Naive thymus-derived CD8-positive, alpha-beta T cell (primary cell): ENCODE results near the gene FAM135A. TPM values are rescaled to one million over a fixed set of nuclear protein-coding genes. Genes with fewer than 3 reads are reported as not detected.
"Not testable (repeated sequence)": the region's sequence is repeated elsewhere in the genome, so short reads cannot be mapped to it uniquely, and the experiment has no call there.

Experiments used
- ATAC-seq, 2 donors: fragments of 150-1000 bp; cut with Tn5 transposase in 1 of 2; sonication (Bioruptor Pico), chemical (Tn5 transposase) in 1 of 2; 1 replicate in 1 of 2; 2 replicates in 1 of 2; pipeline ENCODE4 v1.10.0; 2021; ENCODE audit warnings: mild to moderate bottlenecking in 2 of 2, moderate library complexity in 2 of 2
- POLR2A ChIA-PET: fragments of 350-600 bp; sonication (Branson Sonifier 250); formaldehyde crosslinking; loops from one replicate; lab custom pipeline; 2021; ENCODE audit warnings: antibody characterized with exemption; lab: Charles Lee
- DNase-seq, 10 donors: peaks; one replicate each; pipeline versions ENCODE4 v3.0.0 to v3.0.0-alpha.2; 2020 to 2022
- H3K27ac Mint-ChIP-seq, 10 donors: one replicate each; pipeline ENCODE4 v1.8.0; 2020 to 2022; ENCODE audit warnings: mild to moderate bottlenecking in 10 of 10, mixed read lengths in 10 of 10, moderate library complexity in 4 of 10, inconsistent platforms in 1 of 10
- H3K27me3 Mint-ChIP-seq, 5 donors: one replicate each; pipeline ENCODE4 v1.8.0; 2021 to 2022; ENCODE audit warnings: mixed read lengths in 5 of 5
- H3K36me3 Mint-ChIP-seq, 3 donors: one replicate each; pipeline ENCODE4 v1.8.0; 2020 to 2022; ENCODE audit warnings: mixed read lengths in 3 of 3, mild to moderate bottlenecking in 2 of 3, inconsistent platforms in 1 of 3
- H3K4me1 Mint-ChIP-seq, 4 donors: one replicate each; pipeline ENCODE4 v1.8.0; 2021 to 2022; ENCODE audit warnings: mixed read lengths in 4 of 4
- H3K4me3 Mint-ChIP-seq, 10 donors: one replicate each; pipeline ENCODE4 v1.8.0; 2020 to 2022; ENCODE audit warnings: mild to moderate bottlenecking in 10 of 10, mixed read lengths in 10 of 10, moderate library complexity in 6 of 10, inconsistent platforms in 1 of 10
- H3K9me3 Mint-ChIP-seq, 9 donors: one replicate each; pipeline ENCODE4 v1.8.0; 2020 to 2022; ENCODE audit warnings: mixed read lengths in 9 of 9, mild to moderate bottlenecking in 3 of 9, inconsistent platforms in 1 of 9, moderate library complexity in 1 of 9
- polyA plus RNA-seq, 3 donors: library from polyadenylated mRNA; unstranded; fragments of 300-500 nt; fragmentation: Illumina TruSeq; gene quantifications; one replicate each; pipeline ENCODE4 v1.2.3, GENCODE V29; 2021
- total RNA-seq, 8 experiments: library from RNA in 2 of 8; stranded (reverse) in 2 of 8; gene quantifications; one replicate each; pipeline ENCODE4 v1.2.3 and lab custom pipeline; 2021 to 2026

The FAM135A gene
- total and polyA plus RNA-seq, 5 experiments from 2014 or later: 2.9 to 11.5 (median 3.9) TPM

- no peak overlapping the region for H3K27ac Mint-ChIP-seq
- no peaks in the 10 kb centered on the region for H3K9me3 Mint-ChIP-seq
- ATAC-seq (no peak), DNase-seq (no peak)
- H3K4me3 Mint-ChIP-seq: no peak overlapping the region
- peaks cover 0 to 45% (median 5%) of the 10 kb centered on the region in 3 donors for H3K36me3 Mint-ChIP-seq
- POLR2A ChIA-PET: no interaction called here
- H3K4me1 Mint-ChIP-seq: no peaks in the 10 kb centered on the region
- no peaks in the 10 kb centered on the region for H3K27me3 Mint-ChIP-seq
These were observed 117.8 kb downstream of the FAM135A start for GRCh38 chr6:70531133-70531532.

- H3K9me3 Mint-ChIP-seq: no peaks in the 10 kb centered on the region
- POLR2A ChIA-PET: no interaction called here
- no peaks in the 10 kb centered on the region for H3K27me3 Mint-ChIP-seq
- no peak overlapping the region for H3K4me3 Mint-ChIP-seq
- H3K36me3 Mint-ChIP-seq: peaks cover 7 to 44% (median 12%) of the 10 kb centered on the region in 3 donors
- ATAC-seq (no peak), DNase-seq (no peak)
- no peak overlapping the region for H3K27ac Mint-ChIP-seq
- peaks cover 0 to 3% (median 0%) of the 10 kb centered on the region in 4 donors for H3K4me1 Mint-ChIP-seq
These were observed 124.0 kb downstream of the FAM135A start for GRCh38 chr6:70537266-70537665.

GRCh38 chr6:70538376-70538775, 125.1 kb downstream of the FAM135A start:
- Mint-ChIP-seq H3K36me3 (peaks cover 7 to 37% (median 9%) of the 10 kb centered on the region in 3 donors), H3K4me1 (peaks cover 0 to 3% (median 0%) of the 10 kb centered on the region in 4 donors), H3K4me3 (no peak overlapping the region), H3K9me3 (no peaks in the 10 kb centered on the region), H3K27me3 (no peaks in the 10 kb centered on the region), H3K27ac (no peak overlapping the region)
- POLR2A ChIA-PET: no interaction called here
- DNase-seq (no peak), ATAC-seq (no peak)

- Mint-ChIP-seq H3K36me3 (peaks cover 0 to 8% (median 6%) of the 10 kb centered on the region in 3 donors), H3K9me3 (no peaks in the 10 kb centered on the region), H3K27me3 (no peaks in the 10 kb centered on the region), H3K4me1 (no peaks in the 10 kb centered on the region), H3K4me3 (no peak overlapping the region), H3K27ac (no peak overlapping the region)
- POLR2A ChIA-PET: no interaction called here
- DNase-seq (peak in 1 of 10 donors; percentile 9), ATAC-seq (no peak)
These were observed 134.0 kb downstream of the FAM135A start for GRCh38 chr6:70547313-70547712.

GRCh38 chr6:70547905-70548304, 134.6 kb downstream of the FAM135A start:
- no peak for DNase-seq
- POLR2A ChIA-PET: no interaction called here
- no peak overlapping the region for H3K4me3 Mint-ChIP-seq
- no peaks in the 10 kb centered on the region for H3K4me1 Mint-ChIP-seq
- no peaks in the 10 kb centered on the region for H3K9me3 Mint-ChIP-seq
- no peaks in the 10 kb centered on the region for H3K27me3 Mint-ChIP-seq
- no peak overlapping the region for H3K27ac Mint-ChIP-seq
- H3K36me3 Mint-ChIP-seq: peaks cover 0 to 8% (median 6%) of the 10 kb centered on the region in 3 donors
- no peak for ATAC-seq

- H3K27ac Mint-ChIP-seq: no peak overlapping the region
- H3K4me1 Mint-ChIP-seq: no peaks in the 10 kb centered on the region
- no peaks in the 10 kb centered on the region for H3K27me3 Mint-ChIP-seq
- no peaks in the 10 kb centered on the region for H3K9me3 Mint-ChIP-seq
- peaks cover 0 to 7% (median 6%) of the 10 kb centered on the region in 3 donors for H3K36me3 Mint-ChIP-seq
- POLR2A ChIA-PET: no interaction called here
- DNase-seq (no peak), ATAC-seq (no peak)
- no peak overlapping the region for H3K4me3 Mint-ChIP-seq
These were observed 136.0 kb downstream of the FAM135A start for GRCh38 chr6:70549327-70549726.

- H3K27ac Mint-ChIP-seq: no peak overlapping the region
- DNase-seq (no peak), ATAC-seq (no peak)
- H3K4me3 Mint-ChIP-seq: no peak overlapping the region
- peaks cover 0 to 6% (median 5%) of the 10 kb centered on the region in 3 donors for H3K36me3 Mint-ChIP-seq
- H3K27me3 Mint-ChIP-seq: no peaks in the 10 kb centered on the region
- no peaks in the 10 kb centered on the region for H3K4me1 Mint-ChIP-seq
- POLR2A ChIA-PET: no interaction called here
- H3K9me3 Mint-ChIP-seq: no peaks in the 10 kb centered on the region
These were observed 138.3 kb downstream of the FAM135A start for GRCh38 chr6:70551566-70551965.

- ATAC-seq, H3K27ac Mint-ChIP-seq, DNase-seq: not testable (repeated sequence)
These were observed 139.1 kb downstream of the FAM135A start for GRCh38 chr6:70552286-70552940.

GRCh38 chr6:70552974-70553373, 139.7 kb downstream of the FAM135A start:
- POLR2A ChIA-PET: no interaction called here
- peaks cover 0 to 6% (median 5%) of the 10 kb centered on the region in 3 donors for H3K36me3 Mint-ChIP-seq
- no peak for DNase-seq
- H3K27me3 Mint-ChIP-seq: no peaks in the 10 kb centered on the region
- no peaks in the 10 kb centered on the region for H3K9me3 Mint-ChIP-seq
- H3K4me1 Mint-ChIP-seq: no peaks in the 10 kb centered on the region
- no peak overlapping the region for H3K27ac Mint-ChIP-seq
- no peak overlapping the region for H3K4me3 Mint-ChIP-seq
- ATAC-seq: no peak

More at GRCh38 chr6:70552286-70552940, 139.1 kb downstream of the FAM135A start:
- H3K4me1 Mint-ChIP-seq, H3K9me3 Mint-ChIP-seq, H3K27me3 Mint-ChIP-seq, H3K36me3 Mint-ChIP-seq, POLR2A ChIA-PET, H3K4me3 Mint-ChIP-seq: not testable (repeated sequence)

GRCh38 chr6:70557998-70558397, 144.7 kb downstream of the FAM135A start:
- no peaks in the 10 kb centered on the region for H3K9me3 Mint-ChIP-seq
- H3K36me3 Mint-ChIP-seq: no peaks in the 10 kb centered on the region
- ATAC-seq (no peak), DNase-seq (no peak)
- POLR2A ChIA-PET: no interaction called here
- no peak overlapping the region for H3K27ac Mint-ChIP-seq
- H3K4me1 Mint-ChIP-seq: no peaks in the 10 kb centered on the region
- no peak overlapping the region for H3K4me3 Mint-ChIP-seq
- H3K27me3 Mint-ChIP-seq: no peaks in the 10 kb centered on the region

GRCh38 chr6:70562401-70562800, 149.1 kb downstream of the FAM135A start:
- ATAC-seq, H3K4me3 Mint-ChIP-seq, H3K36me3 Mint-ChIP-seq, H3K27ac Mint-ChIP-seq, POLR2A ChIA-PET, H3K27me3 Mint-ChIP-seq, H3K9me3 Mint-ChIP-seq, DNase-seq: not testable (repeated sequence)
- H3K4me1 Mint-ChIP-seq: peaks cover 4 to 13% (median 9%) of the 10 kb centered on the region in 4 donors

GRCh38 chr6:70563530-70563929, 150.2 kb downstream of the FAM135A start:
- H3K4me3 Mint-ChIP-seq: no peak overlapping the region
- H3K4me1 Mint-ChIP-seq: peaks cover 4 to 21% (median 12%) of the 10 kb centered on the region in 4 donors
- DNase-seq (no peak), ATAC-seq (no peak)
- H3K9me3 Mint-ChIP-seq: no peaks in the 10 kb centered on the region
- no peaks in the 10 kb centered on the region for H3K27me3 Mint-ChIP-seq
- POLR2A ChIA-PET: no interaction called here
- no peak overlapping the region for H3K27ac Mint-ChIP-seq
- H3K36me3 Mint-ChIP-seq: no peaks in the 10 kb centered on the region

- peak; percentile 98 to 99 for ATAC-seq
- DNase-seq: peak; percentile 89 to 97 (median 94)
- Mint-ChIP-seq H3K9me3 (peaks cover 0 to 4% (median 0%) of the 10 kb centered on the region in 9 donors), H3K27ac (peak within 1 kb of the TSS; percentile 68 to 97 (median 92)), H3K4me3 (peak within 1 kb of the TSS; percentile 77 to 93 (median 86)), H3K36me3 (peaks cover 4 to 9% (median 8%) of the 10 kb centered on the region in 3 donors), H3K4me1 (peaks cover 4 to 26% (median 15%) of the 10 kb centered on the region in 4 donors), H3K27me3 (no peaks in the 10 kb centered on the region)
- POLR2A ChIA-PET: interaction anchor here (0.8 to 4.5 kb wide), 3 partner anchors 101 to 154 kb away, joined by 3 to 21 read pairs (median 4); partner anchors contain the start of genes FAM135A and SMAP1
These were observed 153.6 kb downstream of the FAM135A start, which contains the start of gene SDHAF4 for GRCh38 chr6:70566751-70567382. Gene SDHAF4, plus strand, starts transcription at chr6:70566930. Its CDS starts 11 bp downstream, at chr6:70566941.
